GM12891 (cell line): ENCODE results near the gene CASP7.
A peak's percentile ranks its signal among the peaks of the same experiment; 100 is the strongest.

ENCODE experiments used
- DNase-seq: peaks from one replicate; pipeline ENCODE4 v3.0.0; 2011; ENCODE audit warnings: low spot score; ENCODE audit not compliant: insufficient read length
- FAIRE-seq: peaks from 2 replicates; lab custom pipeline; 2011; peaks lifted over from hg19 to GRCh38; lab: Jason Lieb, UNC
- PAX5 ChIP-seq: IDR thresholded peaks from 2 replicates; pipeline ENCODE4 v1.6.1; 2011; ENCODE audit warnings: low read length, moderate library complexity, mild to moderate bottlenecking; ENCODE audit not compliant: insufficient read depth, severe bottlenecking
- POLR2A ChIP-seq: IDR thresholded peaks from 2 replicates; pipeline ENCODE4 v1.6.1; 2011; ENCODE audit warnings: low read depth, low read length, control low read depth
- POLR2AphosphoS5 ChIP-seq: IDR thresholded peaks from 2 replicates; pipeline ENCODE4 v1.6.1; 2011; ENCODE audit warnings: low read depth, low read length, control low read depth
- POU2F2 ChIP-seq: IDR thresholded peaks from 2 replicates; pipeline ENCODE4 v1.6.1; 2011; ENCODE audit warnings: low read depth, mild to moderate bottlenecking, control low read depth, low read length, moderate library complexity
- SPI1 ChIP-seq: IDR thresholded peaks from 2 replicates; pipeline ENCODE4 v1.6.1; 2011; ENCODE audit warnings: low read depth, low read length, control low read depth
- TAF1 ChIP-seq: IDR thresholded peaks from 2 replicates; pipeline ENCODE4 v1.6.1; 2011; ENCODE audit warnings: low read depth, low read length, control low read depth

Gene CASP7

DNA sequence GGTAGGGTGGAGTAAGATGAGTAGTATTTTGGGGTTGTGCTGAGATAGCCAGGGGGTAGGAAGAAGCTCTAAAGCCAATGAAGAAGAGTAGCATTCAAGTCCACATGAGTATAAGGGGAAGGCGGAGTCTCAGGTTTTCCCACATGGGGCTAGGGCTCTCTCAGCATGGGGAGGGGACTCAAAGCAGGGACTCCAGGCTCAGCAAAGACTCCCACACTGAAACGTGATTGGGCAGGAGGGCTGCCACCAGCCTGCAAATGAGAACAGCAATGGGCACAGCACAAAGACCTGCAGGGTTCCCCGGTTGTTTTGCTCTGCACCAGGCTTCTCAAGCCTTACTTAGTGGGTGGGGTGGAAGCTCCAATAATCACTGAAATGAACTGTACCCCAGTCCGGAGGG, 14.4 kb upstream of the CASP7 start:
- TF ChIP-seq TAF1: no peak
- TF ChIP-seq POU2F2: no peak
- TF ChIP-seq POLR2A: no peak
- TF ChIP-seq PAX5: no peak
- no peak for TF ChIP-seq POLR2AphosphoS5
- no peak for TF ChIP-seq SPI1
- no peak for DNase-seq
- FAIRE-seq: no peak

DNA sequence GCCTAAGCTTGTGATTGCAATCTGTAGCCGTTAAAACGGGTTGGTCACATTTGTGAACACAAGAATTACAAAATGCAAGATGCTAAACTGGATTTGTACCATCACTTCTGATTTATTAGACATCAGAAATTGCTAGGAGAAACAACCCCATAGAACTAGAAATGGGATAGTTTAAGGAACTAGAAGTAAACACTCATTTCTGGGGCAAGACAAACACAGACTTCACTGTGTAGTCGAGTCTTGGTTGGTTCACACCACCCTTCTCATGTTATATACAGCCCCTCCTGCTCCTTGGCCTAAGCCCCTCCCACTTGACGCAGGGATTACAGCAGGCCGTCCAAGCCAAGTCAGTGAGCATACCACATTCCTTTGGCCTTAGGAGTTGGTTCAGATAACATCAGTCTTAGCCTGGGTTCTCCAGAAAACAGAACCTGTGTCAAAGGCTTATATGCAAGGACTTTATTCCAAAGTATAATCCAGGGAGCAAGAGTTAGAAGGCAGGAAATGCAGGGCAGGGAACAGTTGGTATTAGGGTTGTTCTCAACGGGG, 13.8 kb upstream of the CASP7 start:
- DNase-seq (no peak), FAIRE-seq (no peak)
- TF ChIP-seq POLR2AphosphoS5 (no peak), TAF1 (no peak), PAX5 (no peak), POU2F2 (no peak), SPI1 (no peak), POLR2A (no peak)

GRCh38 chr10:113666682-113667252, 12.9 kb upstream of the CASP7 start:
- FAIRE-seq (no peak), DNase-seq (no peak)
- no peak for TF ChIP-seq PAX5
- no peak for TF ChIP-seq SPI1
- no peak for TF ChIP-seq POU2F2
- TF ChIP-seq POLR2AphosphoS5: no peak
- no peak for TF ChIP-seq TAF1
- no peak for TF ChIP-seq POLR2A

DNA sequence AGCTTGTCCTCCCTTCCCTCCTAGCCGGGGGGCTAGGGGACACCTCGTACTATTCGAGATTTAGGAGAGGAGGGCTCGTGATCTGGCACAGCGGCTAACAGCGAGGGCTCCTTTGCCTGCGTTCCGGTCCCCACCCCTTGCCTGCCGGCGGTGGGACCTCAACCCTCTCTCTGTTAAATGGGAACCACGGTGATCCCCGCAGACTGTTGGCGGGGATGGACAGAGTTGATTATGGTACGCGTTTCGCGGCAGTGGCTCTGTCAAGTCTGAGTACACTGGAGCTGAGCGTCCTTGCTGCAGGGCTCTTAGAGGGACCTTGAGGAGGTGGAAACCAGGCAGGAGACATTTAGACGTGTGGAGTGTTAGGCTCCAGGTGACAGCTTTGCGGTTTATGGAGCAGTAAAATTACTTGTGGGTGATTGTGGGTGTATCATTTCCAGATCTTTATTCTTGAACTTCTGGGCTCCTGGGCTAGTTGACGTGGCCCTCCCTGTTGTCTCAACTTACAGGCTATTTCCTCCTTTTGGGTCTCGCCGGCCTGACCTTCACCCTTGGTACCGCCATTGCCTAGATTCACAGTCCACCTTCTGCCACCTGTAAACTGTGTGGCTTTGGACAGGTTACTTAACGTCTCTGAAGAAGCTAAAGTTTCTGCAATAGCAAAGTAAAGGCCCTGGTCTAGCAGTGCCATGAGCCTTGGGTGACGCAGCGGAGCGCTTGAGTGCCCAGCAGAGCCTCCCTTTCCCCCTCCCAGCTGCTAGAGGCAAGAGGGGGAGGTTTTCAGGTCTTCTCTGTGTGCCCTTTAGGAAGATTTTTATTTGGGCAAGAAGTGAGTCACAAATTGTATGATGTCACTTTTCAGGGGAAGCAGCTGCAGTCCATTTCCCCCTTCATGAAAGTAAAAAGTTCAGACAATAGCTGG, 739 bp downstream of the CASP7 start:
- DNase-seq (no peak), FAIRE-seq (peak; percentile 66)
- TF ChIP-seq SPI1 (peak; percentile 48), TAF1 (no peak)

DNA sequence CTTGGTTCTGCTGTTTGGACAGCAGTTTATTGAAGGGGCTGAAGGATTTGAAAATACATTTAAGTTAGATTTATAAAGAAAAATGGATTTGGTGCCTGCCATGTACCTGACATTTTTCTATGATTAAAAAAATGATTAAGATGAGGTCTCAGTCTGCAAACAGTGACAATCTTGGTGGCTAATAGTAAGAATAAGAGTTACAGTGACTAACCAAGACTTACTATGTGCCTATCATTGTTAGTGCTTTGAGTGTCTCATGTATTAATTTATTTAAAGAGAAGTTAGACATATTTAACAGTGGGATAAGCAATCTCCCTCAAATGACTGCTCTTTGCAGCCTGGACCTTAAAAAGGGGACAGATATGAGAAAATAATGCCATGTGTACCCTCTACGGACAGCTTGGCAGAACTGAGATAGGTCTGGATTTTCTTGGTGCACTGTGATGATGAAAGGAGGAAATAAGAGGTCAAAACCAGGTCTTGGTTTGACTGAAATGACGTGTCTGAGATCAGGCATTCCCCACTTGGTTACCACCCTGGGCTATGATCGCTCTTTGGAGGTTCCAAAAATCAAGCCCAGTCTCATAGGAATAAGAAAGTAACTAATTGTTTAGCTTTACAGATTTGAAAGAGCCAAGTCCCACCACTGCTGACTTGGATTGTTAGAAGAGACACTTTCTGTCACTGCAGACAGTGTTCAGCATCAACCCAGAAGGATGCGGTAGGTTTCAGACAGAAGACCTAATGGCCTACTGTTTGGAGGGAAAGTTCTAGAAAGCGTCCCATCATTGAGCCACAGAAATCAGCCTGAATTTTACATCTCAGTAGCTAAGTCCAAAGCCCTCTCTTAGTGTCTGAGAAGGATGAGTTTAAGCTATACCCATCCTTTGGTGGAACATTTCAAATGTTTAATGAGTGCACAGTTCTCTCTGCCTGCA, 2.1 kb downstream of the CASP7 start:
- TF ChIP-seq POLR2A: peak; percentile 69; the same call in 1 of the 2 replicates
- TF ChIP-seq TAF1: peak; percentile 25; the same call in 1 of the 2 replicates
- TF ChIP-seq POLR2AphosphoS5: 0 out of 2 replicates have a peak, but pooled peaks have one; percentile 24
- TF ChIP-seq POU2F2: peak; percentile 73; the same call in 1 of the 2 replicates
- TF ChIP-seq SPI1: peak; percentile 40; the same call in 1 of the 2 replicates
- TF ChIP-seq PAX5: no peak
- DNase-seq (peak; percentile 34), FAIRE-seq (peak; percentile 87)

DNA sequence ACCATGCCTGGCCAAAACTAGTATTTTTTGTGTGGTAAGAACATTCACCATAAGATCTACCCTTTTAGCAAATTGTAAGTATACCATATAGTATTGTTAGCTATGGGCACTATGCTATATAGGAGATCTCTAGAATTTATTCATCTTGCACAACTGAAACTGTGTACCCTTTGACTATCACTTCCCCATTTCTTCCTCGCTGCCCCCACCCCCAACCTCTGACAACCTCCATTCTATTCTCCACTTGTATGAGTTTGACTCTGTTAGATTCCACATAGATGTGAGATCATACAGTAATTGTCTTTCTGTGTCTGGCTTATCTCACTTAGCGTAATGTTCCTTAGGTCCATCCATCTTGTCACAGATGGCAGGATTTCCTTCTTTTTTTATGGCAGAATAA, 3.6 kb downstream of the CASP7 start:
- FAIRE-seq: no peak
- TF ChIP-seq SPI1 (peak; percentile 95), POU2F2 (no peak)
- no peak for DNase-seq

DNA sequence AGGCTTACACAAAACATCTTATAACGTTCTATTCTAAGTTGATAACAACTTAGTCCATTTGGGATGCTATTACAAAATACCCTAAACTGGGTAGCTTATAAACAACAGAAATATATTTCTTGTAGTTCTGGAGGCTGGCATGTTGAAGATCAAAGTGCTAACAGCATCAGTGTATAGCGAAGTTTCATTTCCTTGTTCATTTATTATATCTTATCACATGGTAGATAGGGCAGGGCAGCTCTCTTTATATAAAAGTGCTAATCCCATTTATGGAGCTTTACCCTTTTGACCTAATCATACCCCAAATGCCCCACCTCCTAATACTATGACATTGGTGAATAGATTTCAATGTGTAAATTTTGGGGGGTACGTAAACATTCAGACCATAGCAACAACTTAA, 6.3 kb downstream of the CASP7 start:
- DNase-seq (no peak), FAIRE-seq (peak; percentile 26)
- no peak for TF ChIP-seq TAF1
- no peak for TF ChIP-seq POLR2A
- TF ChIP-seq PAX5: no peak
- TF ChIP-seq POU2F2: no peak
- TF ChIP-seq SPI1: no peak
- no peak for TF ChIP-seq POLR2AphosphoS5

GRCh38 chr10:113687037-113687436, 7.3 kb downstream of the CASP7 start:
- no peak for DNase-seq
- TF ChIP-seq POLR2A (no peak), PAX5 (no peak), TAF1 (no peak)
- peak; percentile 68 for FAIRE-seq

GRCh38 chr10:113689057-113689456, 9.3 kb downstream of the CASP7 start:
- TF ChIP-seq POLR2A (no peak), PAX5 (no peak), TAF1 (no peak), SPI1 (no peak), POLR2AphosphoS5 (no peak), POU2F2 (no peak)
- DNase-seq: no peak
- FAIRE-seq: peak; percentile 50
